GM10248 (cell line): Measurements from ENCODE around the gene TECPR2.

Source experiments
- CTCF ChIA-PET: fragments of 300-600 bp; sonication (Branson Sonifier 250); formaldehyde crosslinking; extraction: SDS; loops from one replicate; lab custom pipeline; 2021; ENCODE audit warnings: antibody characterized with exemption; lab: Yijun Ruan, JAX
- POLR2A ChIA-PET: fragments of 350-650 bp; sonication (Branson Sonifier 250); formaldehyde crosslinking; extraction: SDS; loops from one replicate; lab custom pipeline; 2020; ENCODE audit warnings: antibody characterized with exemption; lab: Yijun Ruan, JAX
- DNase-seq: peaks from one replicate; pipeline ENCODE4 v3.0.0; 2012; ENCODE audit errors: extremely low spot score
- TF ChIP-seq, protein P1 (sequence below): IDR thresholded peaks from 2 replicates; pipeline ENCODE4 v1.5.1; 2012; ENCODE audit warnings: mild to moderate bottlenecking, low read depth; ENCODE audit errors: extremely low read depth, missing control alignments, control extremely low read depth

TECPR2 gene

DNA sequence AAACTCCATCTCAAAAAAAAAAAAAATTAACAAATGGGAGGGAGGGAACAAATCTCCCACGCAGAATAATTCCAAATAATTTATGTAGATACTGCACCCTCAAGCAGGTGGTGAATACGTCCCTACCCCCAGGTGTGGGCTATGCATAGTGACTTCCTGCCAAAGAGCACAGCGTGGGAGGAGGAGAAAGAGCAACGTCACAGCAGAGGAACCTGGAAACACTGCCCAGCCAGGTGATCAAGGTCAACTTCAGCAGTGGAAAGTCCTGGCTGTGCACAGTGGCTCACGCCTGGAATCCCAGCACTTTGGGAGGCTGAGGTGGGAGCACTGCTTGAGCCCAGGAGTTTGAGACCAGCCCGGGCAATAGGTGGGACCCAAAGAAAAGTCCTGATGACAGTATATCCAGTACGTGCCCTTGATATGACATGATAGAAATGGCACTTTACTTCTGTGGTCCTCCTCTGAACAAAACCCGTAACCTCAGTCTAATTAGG lies 9.6 kb upstream of the TECPR2 start:
- no peak for DNase-seq
- CTCF ChIA-PET = interaction anchor here (1.2 kb wide), 1 partner anchor 18 kb away, joined by 3 read pairs; no protein-coding TSS in a partner anchor
- TF ChIP-seq, protein P1, sequence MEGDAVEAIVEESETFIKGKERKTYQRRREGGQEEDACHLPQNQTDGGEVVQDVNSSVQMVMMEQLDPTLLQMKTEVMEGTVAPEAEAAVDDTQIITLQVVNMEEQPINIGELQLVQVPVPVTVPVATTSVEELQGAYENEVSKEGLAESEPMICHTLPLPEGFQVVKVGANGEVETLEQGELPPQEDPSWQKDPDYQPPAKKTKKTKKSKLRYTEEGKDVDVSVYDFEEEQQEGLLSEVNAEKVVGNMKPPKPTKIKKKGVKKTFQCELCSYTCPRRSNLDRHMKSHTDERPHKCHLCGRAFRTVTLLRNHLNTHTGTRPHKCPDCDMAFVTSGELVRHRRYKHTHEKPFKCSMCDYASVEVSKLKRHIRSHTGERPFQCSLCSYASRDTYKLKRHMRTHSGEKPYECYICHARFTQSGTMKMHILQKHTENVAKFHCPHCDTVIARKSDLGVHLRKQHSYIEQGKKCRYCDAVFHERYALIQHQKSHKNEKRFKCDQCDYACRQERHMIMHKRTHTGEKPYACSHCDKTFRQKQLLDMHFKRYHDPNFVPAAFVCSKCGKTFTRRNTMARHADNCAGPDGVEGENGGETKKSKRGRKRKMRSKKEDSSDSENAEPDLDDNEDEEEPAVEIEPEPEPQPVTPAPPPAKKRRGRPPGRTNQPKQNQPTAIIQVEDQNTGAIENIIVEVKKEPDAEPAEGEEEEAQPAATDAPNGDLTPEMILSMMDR = no peak
- POLR2A ChIA-PET = no interaction called here

- no peak for DNase-seq
- POLR2A ChIA-PET = no interaction called here
- TF ChIP-seq, protein P1 = no peak
- CTCF ChIA-PET = interaction anchor here (0.8 to 1.4 kb wide), 2 partner anchors 8 to 41 kb away, joined by 3 read pairs; no protein-coding TSS in a partner anchor
Observed at GRCh38 chr14:102356280-102356679, 6.5 kb upstream of the TECPR2 start.

DNA sequence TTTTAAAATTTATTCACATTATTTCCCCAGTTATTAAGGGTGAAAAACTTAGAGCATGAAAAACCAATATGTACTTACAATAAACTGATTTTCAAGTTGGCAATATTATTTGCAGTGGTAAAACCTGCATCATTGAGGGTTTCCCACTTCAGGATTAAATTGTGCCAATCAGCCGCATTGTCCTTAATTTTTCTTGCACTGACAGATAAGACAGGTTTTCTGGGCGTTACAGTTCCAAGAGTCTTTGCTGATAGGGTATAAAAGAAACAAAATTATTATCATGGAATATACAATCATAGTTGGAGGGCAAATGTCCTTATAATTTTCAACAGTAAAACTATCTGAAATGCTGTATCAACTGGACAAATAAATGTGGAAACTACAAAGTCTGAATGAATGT lies 3.4 kb upstream of the TECPR2 start:
- no peak for DNase-seq
- ChIA-PET POLR2A (no interaction called here), CTCF (interaction anchor here (1.7 to 2.8 kb wide), 2 partner anchors 16 to 45 kb away, joined by 5 to 8 read pairs; no protein-coding TSS in a partner anchor)
- TF ChIP-seq, protein P1 = no peak

DNA sequence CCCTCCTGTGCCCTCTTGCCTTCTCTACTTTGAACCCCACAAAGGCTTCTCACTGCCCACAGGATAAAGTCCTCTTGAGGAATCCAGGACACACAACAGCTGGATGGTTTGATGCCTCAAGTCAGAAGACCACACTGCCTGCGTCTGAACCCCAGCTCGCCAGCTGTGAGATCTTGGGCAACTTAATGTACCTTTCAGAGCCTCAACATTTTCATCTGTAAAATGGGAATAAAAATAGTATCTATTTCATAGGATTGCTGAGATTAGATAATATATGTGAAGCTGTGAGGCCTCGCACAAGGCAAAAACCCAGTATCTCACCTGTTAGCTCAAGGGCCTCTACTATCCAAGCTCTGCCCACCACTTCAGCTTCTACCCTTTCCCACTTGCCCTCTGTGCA lies 2.4 kb upstream of the TECPR2 start:
- TF ChIP-seq, protein P1 = no peak
- ChIA-PET CTCF (interaction anchor here (1.2 to 2.8 kb wide), 3 partner anchors 12 to 46 kb away, joined by 3 to 8 read pairs (median 5); no protein-coding TSS in a partner anchor), POLR2A (interaction anchor here (0.6 kb wide), 1 partner anchor 551 kb away, joined by 3 read pairs; no protein-coding TSS in a partner anchor)
- DNase-seq = no peak

DNA sequence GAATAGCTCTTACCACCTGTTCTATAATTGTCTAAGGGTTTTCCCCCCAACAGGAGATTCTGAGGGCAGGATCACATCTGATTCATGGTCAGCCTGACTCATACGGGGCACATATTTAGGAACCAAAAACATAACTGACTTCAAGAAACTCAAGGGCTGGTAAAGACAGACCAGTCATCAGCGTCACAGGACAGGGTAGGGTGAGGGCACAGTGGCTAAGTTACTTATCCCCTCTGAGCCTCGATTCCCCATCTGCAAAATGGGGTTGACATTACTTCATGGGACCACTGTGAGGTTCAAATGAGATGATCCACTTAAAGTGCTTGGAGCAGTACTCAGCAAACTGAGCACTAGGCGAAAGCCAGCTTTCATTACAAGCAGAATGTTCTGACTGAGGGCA lies 657 bp upstream of the TECPR2 start:
- peak; percentile 64 for DNase-seq
- ChIA-PET POLR2A (interaction anchor here (0.5 to 0.6 kb wide), 2 partner anchors 24 to 725 kb away, joined by 3 read pairs; no protein-coding TSS in a partner anchor), CTCF (interaction anchor here (1.0 to 2.8 kb wide), 4 partner anchors 44 to 222 kb away, joined by 3 to 8 read pairs (median 3); partner anchors contain the start of gene WDR20)
- TF ChIP-seq, protein P1 = no peak

- CTCF ChIA-PET = interaction anchor here (1.3 kb wide), 2 partner anchors 73 to 153 kb away, joined by 3 read pairs; no protein-coding TSS in a partner anchor
- TF ChIP-seq, protein P1 = no peak
- peak; percentile 32 for DNase-seq
- POLR2A ChIA-PET = interaction anchor here (0.7 kb wide), 1 partner anchor 538 kb away, joined by 3 read pairs; no protein-coding TSS in a partner anchor
Observed at GRCh38 chr14:102363182-102363943, 622 bp downstream of the TECPR2 start.
